PC-9 (cell line): ENCODE results near the gene USP33.

Source experiments
- CTCF ChIP-seq: fragments of 200-600 bp; sonication (generic); conservative IDR thresholded peaks from 2 replicates; pipeline ENCODE4 v1.6.1; 2017; ENCODE audit warnings: mixed run types, antibody characterized with exemption, mild to moderate bottlenecking, moderate library complexity
- EZH2 ChIP-seq: fragments of 200-600 bp; sonication (generic); IDR thresholded peaks from 2 replicates; pipeline ENCODE4 v1.8.0; 2017; ENCODE audit warnings: antibody characterized with exemption, low read depth

GRCh38 chr1:77659879-77660593 is 99.6 kb downstream of the USP33 start:
- TF ChIP-seq EZH2: no peak
- no peak for TF ChIP-seq CTCF
